ELF-1 (cell line): ENCODE data around the gene AQP3.
A peak's percentile ranks its signal among the peaks of the same experiment; 100 is the strongest.
"Not testable (repeated sequence)": the region's sequence is repeated elsewhere in the genome, so short reads cannot be mapped to it uniquely, and the experiment has no call there.

Experiments used
- DNase-seq: peaks from one replicate; pipeline ENCODE4 v3.0.0-alpha.2; 2016; ENCODE audit warnings: low read depth, low spot score

Gene AQP3

GRCh38 chr9:33414889-33415500 lies 32.4 kb downstream of the AQP3 start:
- DNase-seq = no peak

- DNase-seq = no peak
These were observed 33.1 kb downstream of the AQP3 start for GRCh38 chr9:33414268-33414667.

DNA sequence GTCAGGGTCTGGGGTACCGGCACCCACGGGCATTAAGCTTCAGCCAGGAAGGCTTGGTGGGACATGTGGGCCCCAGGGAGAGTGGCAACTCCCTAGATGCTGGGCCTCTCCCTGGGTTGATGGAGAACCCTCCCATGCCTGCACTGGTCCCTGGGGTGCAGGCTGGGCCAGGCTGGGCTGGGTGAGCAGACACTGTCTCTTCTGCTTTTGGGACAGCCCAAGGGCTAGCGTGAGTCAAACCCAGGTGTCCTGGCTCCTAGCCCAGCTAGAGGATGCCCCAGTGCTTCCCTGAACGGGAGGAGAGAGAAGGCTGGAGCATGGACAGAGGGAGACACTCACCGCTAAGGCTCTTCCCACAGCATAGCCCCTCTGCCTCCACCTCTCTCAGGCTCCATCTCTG lies 39.3 kb downstream of the AQP3 start:
- no peak for DNase-seq

DNA sequence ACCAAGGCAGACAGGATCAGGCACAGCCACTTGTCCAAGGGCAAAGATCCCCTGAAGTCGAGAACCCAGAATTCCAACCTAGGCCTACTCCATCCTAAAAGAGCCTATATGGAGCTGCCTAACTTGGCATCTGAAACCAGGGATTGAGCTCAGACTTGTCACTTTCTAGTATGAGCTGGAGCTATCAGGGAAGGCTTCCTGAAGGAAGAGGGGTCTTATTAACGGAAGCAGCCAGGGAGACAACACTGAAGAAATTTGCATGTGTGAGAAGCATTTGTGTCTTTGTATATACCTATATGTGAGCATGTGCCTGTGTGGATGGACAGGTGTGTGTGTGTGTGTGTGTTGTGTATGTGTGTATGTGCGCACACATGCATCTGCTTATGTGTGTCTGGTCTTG lies 40.3 kb downstream of the AQP3 start:
- DNase-seq = no peak

DNA sequence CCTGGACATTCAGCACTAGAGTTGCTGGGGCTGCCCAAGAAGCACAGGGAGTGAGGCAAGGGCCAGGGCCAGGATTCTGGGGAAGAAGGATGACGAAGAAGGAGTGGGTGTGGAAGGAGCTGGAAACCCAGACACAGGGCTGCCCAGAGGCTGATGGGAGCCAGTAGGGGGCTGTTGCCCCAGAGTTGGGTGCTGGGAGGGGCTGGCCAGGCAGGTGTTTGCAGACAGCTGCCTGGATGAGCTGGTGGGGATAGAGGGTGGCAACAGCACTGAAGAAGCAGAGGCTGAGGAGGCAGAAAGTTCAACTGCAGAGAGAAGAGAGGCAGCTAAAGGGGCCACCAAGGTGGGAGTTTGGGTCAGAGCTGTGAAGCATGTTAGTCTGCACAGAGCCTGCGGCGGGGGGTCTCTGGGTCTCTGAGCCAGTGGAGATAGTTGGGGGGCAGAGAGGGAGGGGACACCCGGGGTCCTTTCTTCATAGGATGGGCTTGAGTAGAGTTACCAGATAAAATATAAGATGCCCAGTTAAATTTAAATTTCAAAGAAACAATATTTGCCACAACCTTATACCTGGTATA lies 42.5 kb downstream of the AQP3 start:
- no peak for DNase-seq

GRCh38 chr9:33403941-33404787 lies 43.2 kb downstream of the AQP3 start:
- DNase-seq = peak; percentile 94

DNA sequence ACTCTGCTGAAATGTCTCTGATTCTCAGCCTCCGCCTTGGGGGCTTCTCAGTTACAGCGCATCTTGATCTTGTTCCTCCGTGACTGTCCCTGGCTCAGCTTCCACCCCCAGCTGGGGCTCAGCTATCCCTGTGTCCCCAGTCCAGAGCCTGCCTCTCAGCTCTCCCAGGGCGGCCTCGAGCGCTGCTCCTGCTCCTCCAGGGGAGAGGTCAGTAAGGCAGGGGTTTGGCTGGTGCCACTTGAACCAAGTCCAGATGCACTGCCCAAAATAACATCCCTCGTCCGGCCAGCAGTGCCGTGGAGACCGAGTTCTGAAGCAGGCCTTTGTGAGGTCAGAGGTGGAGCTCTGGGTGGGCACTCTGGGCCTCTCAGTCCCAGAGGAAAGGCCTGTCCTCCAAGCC lies 45.0 kb downstream of the AQP3 start, which contains the start of gene AQP7:
Gene AQP7 (minus strand): TSS at position 198 of the 400 bp plus-strand sequence. CDS start 1,306 bp downstream, outside the sequence.
- not testable (repeated sequence) for DNase-seq

DNA sequence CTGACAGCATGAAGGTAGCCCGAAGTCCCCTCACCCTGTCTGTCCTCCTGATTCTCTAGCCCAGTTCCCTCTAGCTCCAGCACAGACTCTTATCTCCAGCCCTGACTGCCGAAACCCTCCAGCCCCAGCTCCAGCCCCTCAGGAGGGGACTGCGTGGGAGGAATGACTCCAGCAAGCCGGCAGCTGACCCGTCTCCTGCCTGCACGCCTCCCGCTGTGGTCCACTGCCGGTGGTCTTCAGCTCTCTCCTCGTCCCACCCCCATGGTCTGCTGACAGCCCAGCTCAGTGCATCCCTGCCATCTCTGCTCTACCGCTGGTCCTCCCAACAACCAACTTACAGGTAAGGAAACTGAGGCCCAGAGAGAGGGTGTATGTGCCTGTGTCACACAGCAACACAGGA lies 45.6 kb downstream of the AQP3 start:
- DNase-seq = not testable (repeated sequence)

DNA sequence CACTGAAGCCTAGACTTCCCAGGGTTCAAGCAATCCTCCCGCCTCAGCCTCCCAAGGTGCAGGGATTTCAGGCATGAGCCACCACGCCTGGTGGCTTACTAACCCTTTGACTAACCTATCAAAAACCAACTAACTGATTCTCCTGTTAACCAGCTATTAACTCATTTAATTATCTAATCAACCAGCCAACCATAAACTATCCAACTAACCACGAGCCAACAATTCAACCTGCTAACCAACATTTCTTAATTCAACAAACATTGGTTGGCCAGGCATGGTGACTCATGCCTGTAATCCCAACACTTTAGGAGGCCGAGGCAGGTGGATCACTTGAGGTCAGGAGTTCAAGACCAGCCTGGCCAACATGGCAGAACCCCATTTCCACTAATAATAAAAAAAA lies 48.3 kb downstream of the AQP3 start:
- DNase-seq = not testable (repeated sequence)

DNA sequence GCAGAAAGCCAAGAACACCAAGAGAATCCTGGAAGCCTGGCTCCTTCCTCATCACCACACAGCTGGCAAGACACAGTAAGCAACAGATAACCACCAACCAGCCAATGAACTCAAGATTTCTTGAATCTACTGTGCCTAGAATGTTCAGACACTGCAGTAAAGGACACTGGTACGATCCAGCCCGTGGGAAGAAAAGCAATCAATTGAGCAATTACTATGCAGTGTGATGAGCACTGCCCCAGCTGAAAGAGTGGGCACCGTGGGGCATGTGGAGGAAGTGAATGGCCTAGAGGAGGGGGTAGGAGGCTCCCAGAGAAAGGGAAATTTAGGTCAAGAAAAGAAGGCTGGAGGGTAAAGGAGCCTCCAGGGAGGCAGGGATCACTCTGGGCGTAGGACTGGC lies 49.6 kb downstream of the AQP3 start:
- not testable (repeated sequence) for DNase-seq

GRCh38 chr9:33395159-33395879 lies 52.1 kb downstream of the AQP3 start:
- not testable (repeated sequence) for DNase-seq

DNA sequence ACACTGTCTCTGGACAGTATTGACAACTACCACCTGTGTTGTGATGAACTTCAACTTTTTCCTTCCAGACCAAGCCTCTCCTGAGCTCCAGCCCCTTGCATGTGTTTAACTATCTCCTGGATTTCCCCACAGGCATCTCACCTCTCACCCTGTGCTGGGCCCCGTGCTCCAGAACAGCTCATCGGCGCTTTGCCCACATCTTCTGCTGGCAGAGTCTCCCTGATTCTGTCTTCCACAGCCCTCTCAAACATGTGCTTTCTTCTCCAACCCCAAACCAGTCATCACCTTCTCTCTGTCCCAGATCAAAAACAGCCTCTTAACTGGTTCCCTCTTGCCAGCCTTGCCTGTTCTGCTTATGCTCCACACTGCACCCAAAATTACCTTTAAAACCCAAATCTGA lies 53.4 kb downstream of the AQP3 start:
- DNase-seq = not testable (repeated sequence)

- DNase-seq = no peak
These were observed 53.8 kb downstream of the AQP3 start for GRCh38 chr9:33393581-33393980.

- not testable (repeated sequence) for DNase-seq
These were observed 54.8 kb downstream of the AQP3 start for GRCh38 chr9:33392591-33393021.
